IMR-90 (cell line): Measurements from ENCODE around the gene PIGM. TPM values are rescaled to one million over a fixed set of nuclear protein-coding genes. Genes with fewer than 3 reads are reported as not detected.

Source experiments
- ATAC-seq: fragments of 200-7000 bp; cut with Tn5 transposase; 2 replicates; pipeline ENCODE4 v1.9.1; 2020; ENCODE audit warnings: low read depth, mild to moderate bottlenecking, moderate library complexity
- BruUV-seq: library from RNA; stranded (reverse); fragments of 400-500 nt; replicated peaks from 2 replicates; lab custom pipeline; 2021; lab: Mats Ljungman, UMichigan
- CTCF ChIA-PET: fragments of 300-600 bp; formaldehyde crosslinking; extraction: SDS; loops from one replicate; lab custom pipeline; 2021; ENCODE audit warnings: antibody characterized with exemption; lab: Yijun Ruan, JAX
- POLR2A ChIA-PET: fragments of 300-600 bp; sonication (Branson Sonifier 250); formaldehyde crosslinking; loops from one replicate; lab custom pipeline; 2022; ENCODE audit warnings: antibody characterized with exemption; ENCODE audit not compliant: unreplicated experiment; lab: Charles Lee
- DNase-seq: peaks from one replicate; pipeline ENCODE4 v3.0.0; 2013
- H2AFZ ChIP-seq: replicated peaks from 2 replicates; pipeline ENCODE3; 2013; ENCODE audit warnings: low read length, mild to moderate bottlenecking; ENCODE audit not compliant: poor library complexity
- H2AK5ac ChIP-seq: 2 replicates; pipeline ENCODE4 v1.6.1; 2013; ENCODE audit warnings: low read depth, low read length, inconsistent platforms
- H2AK9ac ChIP-seq: replicated peaks from 2 replicates; pipeline ENCODE3; 2013; ENCODE audit warnings: mild to moderate bottlenecking, low read depth, low read length, moderate library complexity; ENCODE audit not compliant: poor library complexity
- H2BK120ac ChIP-seq: 2 replicates; pipeline ENCODE4 v1.6.1; 2013; ENCODE audit warnings: low read depth, low read length, inconsistent platforms
- H2BK15ac ChIP-seq: 3 replicates; pipeline ENCODE4 v1.6.1; 2013; ENCODE audit warnings: low read depth, low read length, inconsistent platforms
- H2BK20ac ChIP-seq: 2 replicates; pipeline ENCODE4 v1.6.1; 2013; ENCODE audit warnings: low read depth, mild to moderate bottlenecking, inconsistent platforms, low read length, moderate library complexity
- H2BK5ac ChIP-seq: 2 replicates; pipeline ENCODE4 v1.6.1; 2013; ENCODE audit warnings: mild to moderate bottlenecking, low read depth, low read length, inconsistent platforms; ENCODE audit not compliant: poor library complexity, severe bottlenecking
- H3K14ac ChIP-seq: replicated peaks from 2 replicates; pipeline ENCODE4 v1.6.1; 2013; ENCODE audit warnings: low read depth, low read length, inconsistent platforms
- H3K18ac ChIP-seq: 2 replicates; pipeline ENCODE4 v1.6.1; 2013; ENCODE audit warnings: low read depth, low read length, control low read depth
- H3K23ac ChIP-seq: 2 replicates; pipeline ENCODE4 v1.6.1; 2013; ENCODE audit warnings: low read depth, low read length, inconsistent platforms
- H3K27ac ChIP-seq: 2 replicates; pipeline ENCODE4 v1.5.1; 2013; ENCODE audit warnings: mild to moderate bottlenecking, control low read depth, low read length; ENCODE audit not compliant: insufficient read depth
- H3K27me3 ChIP-seq: 2 replicates; pipeline ENCODE4 v1.6.1; 2013; ENCODE audit warnings: low read length; ENCODE audit not compliant: control insufficient read depth, insufficient read depth
- H3K36me3 ChIP-seq: 2 replicates; pipeline ENCODE4 v1.6.1; 2013; ENCODE audit warnings: low read length, mixed read lengths; ENCODE audit not compliant: control insufficient read depth, insufficient read depth
- H3K4ac ChIP-seq: 2 replicates; pipeline ENCODE4 v1.6.1; 2013; ENCODE audit warnings: low read depth, low read length, inconsistent platforms
- H3K4me1 ChIP-seq: 2 replicates; pipeline ENCODE4 v1.6.1; 2013; ENCODE audit warnings: low read length, mixed read lengths; ENCODE audit not compliant: control insufficient read depth, insufficient read depth
- H3K4me2 ChIP-seq: 2 replicates; pipeline ENCODE4 v1.6.1; 2013; ENCODE audit warnings: low read depth, mild to moderate bottlenecking, control low read depth, low read length, moderate library complexity
- H3K4me3 ChIP-seq: 2 replicates; pipeline ENCODE4 v1.5.1; 2013; ENCODE audit warnings: low read depth, mild to moderate bottlenecking, control low read depth, low read length, moderate library complexity; ENCODE audit not compliant: insufficient read depth
- H3K56ac ChIP-seq: 2 replicates; pipeline ENCODE4 v1.6.1; 2013; ENCODE audit warnings: low read length, inconsistent platforms; ENCODE audit not compliant: insufficient read depth; ENCODE audit errors: extremely low read depth
- H3K79me1 ChIP-seq, 2 experiments: 2 replicates each; pipeline ENCODE4 v1.6.1; 2013; ENCODE audit warnings: low read length in 2 of 2, inconsistent platforms in 1 of 2, low read depth in 1 of 2
- H3K9ac ChIP-seq: 2 replicates; pipeline ENCODE4 v1.6.1; 2013; ENCODE audit warnings: low read depth, low read length, control low read depth
- H3K9me1 ChIP-seq: 2 replicates; pipeline ENCODE4 v1.6.1; 2013; ENCODE audit warnings: low read length, inconsistent platforms; ENCODE audit not compliant: insufficient read depth
- H3K9me3 ChIP-seq: 2 replicates; pipeline ENCODE4 v1.6.1; 2013; ENCODE audit warnings: low read length; ENCODE audit not compliant: control insufficient read depth, insufficient read depth
- H4K20me1 ChIP-seq: 2 replicates; pipeline ENCODE4 v1.6.1; 2013; ENCODE audit warnings: low read length, inconsistent platforms; ENCODE audit not compliant: insufficient read depth
- H4K5ac ChIP-seq: 2 replicates; pipeline ENCODE4 v1.6.1; 2013; ENCODE audit warnings: mild to moderate bottlenecking, low read depth, low read length, control low read depth
- H4K8ac ChIP-seq, 2 experiments: 2 replicates each; pipeline ENCODE4 v1.6.1; 2013; ENCODE audit warnings: low read depth in 2 of 2, low read length in 2 of 2, control low read depth in 1 of 2, inconsistent platforms in 1 of 2
- H4K91ac ChIP-seq: 2 replicates; pipeline ENCODE4 v1.6.1; 2013; ENCODE audit warnings: low read depth, low read length, inconsistent platforms; ENCODE audit not compliant: insufficient read depth
- CEBPB ChIP-seq: IDR thresholded peaks from 2 replicates; pipeline ENCODE4 v1.6.1; 2012; ENCODE audit warnings: low read depth, low read length, improper control_type of control experiment
- CHD1 ChIP-seq: IDR thresholded peaks from 2 replicates; pipeline ENCODE4 v1.6.1; 2012; ENCODE audit warnings: low read depth, low read length, improper control_type of control experiment
- MXI1 ChIP-seq: IDR thresholded peaks from 2 replicates; pipeline ENCODE4 v1.6.1; 2012; ENCODE audit warnings: low read depth, mild to moderate bottlenecking, low read length, moderate library complexity, borderline replicate concordance
- POLR2A ChIP-seq: IDR thresholded peaks from 2 replicates; pipeline ENCODE4 v1.6.1; 2012; ENCODE audit warnings: mild to moderate bottlenecking, low read depth, low read length
- RCOR1 ChIP-seq: IDR thresholded peaks from 2 replicates; pipeline ENCODE4 v1.6.1; 2012; ENCODE audit warnings: mild to moderate bottlenecking, low read length, improper control_type of control experiment; ENCODE audit not compliant: insufficient replicate concordance
- SMC3 ChIP-seq: fragments of 150-350 bp; IDR thresholded peaks from 2 replicates; pipeline ENCODE4 v1.6.1; 2016; ENCODE audit warnings: low read depth, mild to moderate bottlenecking, antibody characterized with exemption, low read length, moderate library complexity
- USF2 ChIP-seq: fragments of 150-350 bp; IDR thresholded peaks from 2 replicates; pipeline ENCODE4 v1.6.1; 2017; ENCODE audit warnings: mild to moderate bottlenecking, antibody characterized with exemption, low read length, low read depth
- WGBS, 2 experiments: methylation state at CpG; one replicate each; pipeline versions ENCODE4 v1.1.5 to v1.1.7; 2013; ENCODE audit warnings: missing lambda C conversion rate in 2 of 2; ENCODE audit not compliant: insufficient read length in 1 of 2; ENCODE audit errors: extremely low coverage in 2 of 2; 5-methylcytosine and 5-hydroxymethylcytosine counted together
- dilution Hi-C: fragments of 300-500 bp; cut with HindIII; formaldehyde crosslinking; loops from one replicate; pipeline ENCODE4 v1.14.3; 2018; ENCODE audit warnings: low sequenced_read_pairs; ENCODE audit not compliant: unreplicated experiment
- in situ Hi-C: fragments of 300-500 bp; cut with MboI; formaldehyde crosslinking; loops from 3 replicates; pipeline ENCODE4 v1.14.3; 2019; ENCODE audit warnings: low sequenced_read_pairs, inconsistent platforms, mixed read lengths
- intact Hi-C: fragments of 100-400 bp; cut with micrococcal nuclease; formaldehyde crosslinking; loops from 2 replicates; pipeline ENCODE4 v1.10.0; 2022
- polyA plus RNA-seq, 3 experiments: library from polyadenylated mRNA; depleted of rRNA; stranded (reverse); fragments of >200 nt; gene quantifications; 2 replicates each; pipeline ENCODE4 v1.2.3, GENCODE V29; 2012; ENCODE audit warnings: low replicate concordance in 1 of 3
- total RNA-seq: library from RNA; depleted of rRNA; stranded (reverse); fragments of >200 nt; gene quantifications from 2 replicates; pipeline ENCODE4 v1.2.3, GENCODE V29; 2012
- TF ChIP-seq, protein P1 (sequence below): fragments of 150-350 bp; IDR thresholded peaks from 2 replicates; pipeline ENCODE4 v1.6.1; 2016; ENCODE audit warnings: low read depth, mild to moderate bottlenecking, low read length, moderate library complexity, borderline replicate concordance

PIGM gene
- total and polyA plus RNA-seq, 2 of the 4 experiments (the other 2 are of a cell fraction), result 2.9 TPM

GRCh38 chr1:160080381-160081100 is 48.8 kb upstream of the PIGM start:
- Histone ChIP-seq H2BK20ac (no peak overlapping the region), H2AK9ac (no peak overlapping the region), H3K18ac (no peak overlapping the region), H2BK120ac (no peak overlapping the region), H3K23ac (no peak overlapping the region), H3K27me3 (peaks cover 73% of the 10 kb centered on the region), H3K4me3 (no peak overlapping the region), H4K91ac (no peak overlapping the region), H3K79me1 (no peaks in the 10 kb centered on the region), H4K8ac (no peak overlapping the region), H3K9me1 (no peaks in the 10 kb centered on the region), H3K9ac (no peak overlapping the region), H3K4me2 (no peak overlapping the region), H2AK5ac (no peak overlapping the region), H3K56ac (no peak overlapping the region), H3K27ac (no peak overlapping the region), H4K20me1 (no peaks in the 10 kb centered on the region), H3K9me3 (no peaks in the 10 kb centered on the region; the same call in none of the 2 replicates), H3K14ac (no peak overlapping the region), H2AFZ (no peak overlapping the region), H3K4ac (no peak overlapping the region), H2BK5ac (no peak overlapping the region), H3K36me3 (no peaks in the 10 kb centered on the region), H2BK15ac (no peak overlapping the region), H3K4me1 (peaks cover 3% of the 10 kb centered on the region; the same call in 1 of the 2 replicates), H4K5ac (no peak overlapping the region)
- ChIA-PET CTCF (interaction anchor here (2.6 kb wide), 1 partner anchor 34 kb away, joined by 16 read pairs; no protein-coding TSS in a partner anchor), POLR2A (interaction anchor here (0.6 kb wide), 1 partner anchor 182 kb away, joined by 3 read pairs; the partner anchor contains the start of gene DCAF8)
- intact Hi-C loops (no loop called here), dilution Hi-C loops (no loop called here), in situ Hi-C loops (no loop called here)
- TF ChIP-seq POLR2A (no peak), CHD1 (no peak), CEBPB (no peak), SMC3 (no peak), USF2 (no peak), RCOR1 (no peak), MXI1 (no peak)
- TF ChIP-seq, protein P1, sequence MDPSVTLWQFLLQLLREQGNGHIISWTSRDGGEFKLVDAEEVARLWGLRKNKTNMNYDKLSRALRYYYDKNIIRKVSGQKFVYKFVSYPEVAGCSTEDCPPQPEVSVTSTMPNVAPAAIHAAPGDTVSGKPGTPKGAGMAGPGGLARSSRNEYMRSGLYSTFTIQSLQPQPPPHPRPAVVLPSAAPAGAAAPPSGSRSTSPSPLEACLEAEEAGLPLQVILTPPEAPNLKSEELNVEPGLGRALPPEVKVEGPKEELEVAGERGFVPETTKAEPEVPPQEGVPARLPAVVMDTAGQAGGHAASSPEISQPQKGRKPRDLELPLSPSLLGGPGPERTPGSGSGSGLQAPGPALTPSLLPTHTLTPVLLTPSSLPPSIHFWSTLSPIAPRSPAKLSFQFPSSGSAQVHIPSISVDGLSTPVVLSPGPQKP, result no peak
- no peak for DNase-seq
- WGBS, 2 experiments, result no CpG with 5 or more reads among the region's 6 CpGs
- no peak for ATAC-seq
- no TSS peak for BruUV-seq
